ENCODE measurements around the gene GPD2.

DNA sequence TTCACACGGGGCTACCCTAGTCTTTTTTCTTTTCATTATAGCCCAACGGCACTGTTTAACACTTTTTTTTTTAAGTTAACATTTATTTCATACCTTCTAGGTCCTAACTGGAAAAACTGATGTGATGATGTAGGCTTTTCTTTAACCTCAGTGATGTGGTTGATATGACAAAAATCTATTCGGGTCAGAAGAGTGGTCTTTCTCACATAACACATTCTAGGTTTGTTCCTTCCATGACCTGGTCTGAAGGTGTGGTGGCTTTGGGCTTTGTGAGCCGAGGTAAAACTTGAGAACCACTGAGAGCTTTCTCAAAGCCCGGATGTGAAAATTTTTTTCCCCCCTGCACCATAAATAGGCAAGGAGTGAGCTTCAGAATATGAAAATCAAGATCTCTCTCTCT lies 44.2 kb downstream of the GPD2 start:
- no peak for TF ChIP-seq POLR2AphosphoS5 (IDR thresholded peaks at IDR 0.05)
- no peak for TF ChIP-seq EP300 (conservative IDR thresholded peaks at IDR 0.05; ENCODE audit: poor library complexity, severe bottlenecking)
- no peak for TF ChIP-seq CTCF (IDR thresholded peaks at IDR 0.05; ENCODE audit: poor library complexity, severe bottlenecking)
- no peak for TF ChIP-seq EZH2 (IDR thresholded peaks at IDR 0.05; ENCODE audit: borderline replicate concordance, insufficient read depth, low read length, poor library complexity, severe bottlenecking)
- TF ChIP-seq MXI1 (conservative IDR thresholded peaks at IDR 0.05; ENCODE audit: poor library complexity, severe bottlenecking), result no peak
- TF ChIP-seq, protein P1, sequence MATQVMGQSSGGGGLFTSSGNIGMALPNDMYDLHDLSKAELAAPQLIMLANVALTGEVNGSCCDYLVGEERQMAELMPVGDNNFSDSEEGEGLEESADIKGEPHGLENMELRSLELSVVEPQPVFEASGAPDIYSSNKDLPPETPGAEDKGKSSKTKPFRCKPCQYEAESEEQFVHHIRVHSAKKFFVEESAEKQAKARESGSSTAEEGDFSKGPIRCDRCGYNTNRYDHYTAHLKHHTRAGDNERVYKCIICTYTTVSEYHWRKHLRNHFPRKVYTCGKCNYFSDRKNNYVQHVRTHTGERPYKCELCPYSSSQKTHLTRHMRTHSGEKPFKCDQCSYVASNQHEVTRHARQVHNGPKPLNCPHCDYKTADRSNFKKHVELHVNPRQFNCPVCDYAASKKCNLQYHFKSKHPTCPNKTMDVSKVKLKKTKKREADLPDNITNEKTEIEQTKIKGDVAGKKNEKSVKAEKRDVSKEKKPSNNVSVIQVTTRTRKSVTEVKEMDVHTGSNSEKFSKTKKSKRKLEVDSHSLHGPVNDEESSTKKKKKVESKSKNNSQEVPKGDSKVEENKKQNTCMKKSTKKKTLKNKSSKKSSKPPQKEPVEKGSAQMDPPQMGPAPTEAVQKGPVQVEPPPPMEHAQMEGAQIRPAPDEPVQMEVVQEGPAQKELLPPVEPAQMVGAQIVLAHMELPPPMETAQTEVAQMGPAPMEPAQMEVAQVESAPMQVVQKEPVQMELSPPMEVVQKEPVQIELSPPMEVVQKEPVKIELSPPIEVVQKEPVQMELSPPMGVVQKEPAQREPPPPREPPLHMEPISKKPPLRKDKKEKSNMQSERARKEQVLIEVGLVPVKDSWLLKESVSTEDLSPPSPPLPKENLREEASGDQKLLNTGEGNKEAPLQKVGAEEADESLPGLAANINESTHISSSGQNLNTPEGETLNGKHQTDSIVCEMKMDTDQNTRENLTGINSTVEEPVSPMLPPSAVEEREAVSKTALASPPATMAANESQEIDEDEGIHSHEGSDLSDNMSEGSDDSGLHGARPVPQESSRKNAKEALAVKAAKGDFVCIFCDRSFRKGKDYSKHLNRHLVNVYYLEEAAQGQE (IDR thresholded peaks at IDR 0.05; ENCODE audit: borderline replicate concordance), result no peak
- no peak for TF ChIP-seq SMC3 (conservative IDR thresholded peaks at IDR 0.05; ENCODE audit: poor library complexity)
- no peak for TF ChIP-seq TAF1 (IDR thresholded peaks at IDR 0.05; ENCODE audit: low read depth)
- no peak for TF ChIP-seq RAD21 (conservative IDR thresholded peaks at IDR 0.05)
